A204.1 (cell line): Measurements from ENCODE around the gene DYNC1I1.

Experiments
- FAIRE-seq: peaks from 2 replicates; lab custom pipeline; 2012; peaks lifted over from hg19 to GRCh38; lab: Jason Lieb, UNC

DYNC1I1 gene

DNA sequence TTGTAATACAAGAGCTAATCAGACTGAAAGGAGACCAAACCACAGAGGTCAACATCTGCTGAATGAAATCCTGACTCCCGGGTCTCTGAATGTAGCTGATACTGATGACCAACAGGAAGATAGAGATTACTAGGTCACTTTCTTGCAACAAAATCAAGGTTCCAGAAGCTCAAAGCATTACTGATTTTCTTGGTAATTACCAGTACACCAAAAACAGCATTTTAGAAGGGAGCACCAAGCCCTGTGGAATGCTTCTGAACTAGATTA, 371.8 kb downstream of the DYNC1I1 start:
- no peak for FAIRE-seq
